Cardiac fibroblast (primary cell): ENCODE data around the gene STARD10.
A peak's percentile ranks its signal among the peaks of the same experiment; 100 is the strongest.
"Not testable (repeated sequence)": the region's sequence is repeated elsewhere in the genome, so short reads cannot be mapped to it uniquely, and the experiment has no call there.

ENCODE experiments used
- DNase-seq, 2 donors: peaks; one replicate each; pipeline versions ENCODE4 v3.0.0 to v3.0.0-alpha.2; 2010; ENCODE audit warnings: low read depth in 2 of 2
- H3K4me3 ChIP-seq, 2 donors: replicated peaks in 1 of 2; 1 replicate in 1 of 2; 2 replicates in 1 of 2; pipeline ENCODE4 v1.5.1; 2011; ENCODE audit warnings: low read depth in 2 of 2, low read length in 2 of 2, mild to moderate bottlenecking in 2 of 2, moderate library complexity in 1 of 2
- TF ChIP-seq, protein P1 (sequence below): IDR thresholded peaks from one replicate; pipeline ENCODE4 v1.5.1; 2011; ENCODE audit warnings: low read depth, mild to moderate bottlenecking, low read length, inconsistent platforms

The STARD10 gene

DNA sequence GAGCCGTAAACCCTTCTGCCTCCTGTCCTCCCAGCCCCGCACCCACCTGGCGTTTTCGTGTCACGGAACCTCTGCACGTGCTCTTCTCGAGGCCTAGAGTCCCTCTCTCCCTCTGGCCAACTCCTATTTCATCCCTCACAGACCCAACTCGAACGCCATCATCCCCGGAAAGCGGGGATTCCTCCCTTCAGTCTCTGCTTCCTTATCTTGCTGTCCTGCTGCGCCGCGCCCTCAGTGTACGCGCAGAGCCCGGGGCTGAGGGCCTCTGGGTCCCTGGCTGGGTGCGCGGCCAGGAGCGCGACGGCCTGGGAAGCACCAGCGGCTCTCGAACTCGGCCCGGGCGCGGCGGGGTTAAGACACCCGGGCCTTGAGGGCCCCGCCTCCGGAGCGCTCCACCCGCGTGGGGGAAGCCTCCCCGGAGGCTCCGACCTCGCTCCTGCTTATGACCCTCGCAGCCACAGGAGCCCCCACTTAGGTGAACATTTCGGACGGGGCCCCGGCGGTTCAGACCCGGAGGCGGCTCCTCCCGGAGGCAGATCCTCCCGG, 20.0 kb upstream of the STARD10 start:
- TF ChIP-seq, protein P1, sequence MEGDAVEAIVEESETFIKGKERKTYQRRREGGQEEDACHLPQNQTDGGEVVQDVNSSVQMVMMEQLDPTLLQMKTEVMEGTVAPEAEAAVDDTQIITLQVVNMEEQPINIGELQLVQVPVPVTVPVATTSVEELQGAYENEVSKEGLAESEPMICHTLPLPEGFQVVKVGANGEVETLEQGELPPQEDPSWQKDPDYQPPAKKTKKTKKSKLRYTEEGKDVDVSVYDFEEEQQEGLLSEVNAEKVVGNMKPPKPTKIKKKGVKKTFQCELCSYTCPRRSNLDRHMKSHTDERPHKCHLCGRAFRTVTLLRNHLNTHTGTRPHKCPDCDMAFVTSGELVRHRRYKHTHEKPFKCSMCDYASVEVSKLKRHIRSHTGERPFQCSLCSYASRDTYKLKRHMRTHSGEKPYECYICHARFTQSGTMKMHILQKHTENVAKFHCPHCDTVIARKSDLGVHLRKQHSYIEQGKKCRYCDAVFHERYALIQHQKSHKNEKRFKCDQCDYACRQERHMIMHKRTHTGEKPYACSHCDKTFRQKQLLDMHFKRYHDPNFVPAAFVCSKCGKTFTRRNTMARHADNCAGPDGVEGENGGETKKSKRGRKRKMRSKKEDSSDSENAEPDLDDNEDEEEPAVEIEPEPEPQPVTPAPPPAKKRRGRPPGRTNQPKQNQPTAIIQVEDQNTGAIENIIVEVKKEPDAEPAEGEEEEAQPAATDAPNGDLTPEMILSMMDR: no peak
- peak overlapping the region; percentile 48 to 65 for H3K4me3 ChIP-seq
- peak; percentile 83 to 87 for DNase-seq

GRCh38 chr11:72812967-72813739, 19.3 kb upstream of the STARD10 start:
- DNase-seq: peak; percentile 58 to 69
- peak overlapping the region; percentile 48 to 65 for H3K4me3 ChIP-seq
- TF ChIP-seq, protein P1: peak; percentile 75

- TF ChIP-seq, protein P1: no peak
- H3K4me3 ChIP-seq: peak overlapping the region in 1 of 2 donors; percentile 65
- no peak for DNase-seq
Measured at GRCh38 chr11:72812604-72812966, 18.7 kb upstream of the STARD10 start.

GRCh38 chr11:72811686-72812085, 17.8 kb upstream of the STARD10 start:
- not testable (repeated sequence) for H3K4me3 ChIP-seq, DNase-seq

DNA sequence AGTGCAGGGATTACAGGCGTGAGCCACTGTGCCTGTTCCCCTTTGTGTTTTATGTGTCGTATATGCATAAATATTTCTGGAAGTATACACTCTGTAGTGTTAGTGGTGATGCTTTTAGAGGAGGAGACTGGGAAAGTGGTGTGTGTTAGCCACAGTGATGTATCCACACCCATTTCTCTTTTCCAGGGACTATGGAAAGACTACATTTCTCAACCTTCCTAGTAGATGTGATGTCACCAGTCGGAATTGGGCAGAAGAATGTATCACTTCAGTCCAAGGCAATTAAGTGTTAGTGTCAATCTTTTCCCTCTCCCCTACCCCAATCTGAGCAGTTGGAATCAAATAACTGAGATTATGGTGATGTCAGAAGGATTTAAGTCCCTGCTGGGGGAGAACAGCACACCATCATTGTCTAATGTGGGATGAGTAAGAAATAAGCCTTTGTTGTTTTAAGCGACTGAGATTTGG, 14.5 kb upstream of the STARD10 start:
- TF ChIP-seq, protein P1: no peak
- no peak overlapping the region for H3K4me3 ChIP-seq
- DNase-seq: peak in 1 of 2 donors; percentile 32

- no peak for DNase-seq
- no peak overlapping the region for H3K4me3 ChIP-seq
- TF ChIP-seq, protein P1: no peak
Measured at GRCh38 chr11:72807792-72808191, 13.9 kb upstream of the STARD10 start.

DNA sequence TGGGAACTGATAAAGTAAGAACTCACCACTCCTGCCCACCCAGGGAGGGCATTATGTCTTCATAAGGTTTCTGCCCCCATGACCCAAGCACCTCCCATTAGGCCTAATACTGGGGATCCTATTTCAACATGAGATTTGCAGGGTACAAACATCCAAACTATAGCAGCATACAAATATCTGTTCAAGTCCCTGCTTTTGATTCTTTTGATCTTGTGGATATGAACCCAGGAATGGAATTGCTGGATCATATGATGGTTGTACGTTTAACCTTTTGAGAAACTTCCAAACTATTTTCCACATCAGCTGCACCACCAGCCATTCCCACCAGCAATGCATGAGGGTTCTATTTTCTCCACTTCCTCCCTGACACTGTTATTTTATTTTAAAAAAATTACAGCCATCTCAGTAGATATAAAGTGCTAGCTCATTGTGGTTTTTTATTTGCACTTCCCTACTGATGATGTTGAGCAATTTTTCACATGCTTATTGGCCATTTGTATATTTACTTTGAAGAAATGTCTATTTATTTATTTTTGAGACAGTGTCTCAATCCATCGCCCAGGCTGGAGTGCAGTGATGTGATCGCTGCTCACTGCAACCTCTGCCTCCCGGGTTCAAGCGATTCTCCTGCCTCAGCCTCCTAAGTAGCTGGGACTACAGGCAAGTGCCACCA, 13.3 kb upstream of the STARD10 start:
- TF ChIP-seq, protein P1: no peak
- DNase-seq: peak in 1 of 2 donors; percentile 40
- no peak overlapping the region for H3K4me3 ChIP-seq

GRCh38 chr11:72806378-72806777, 12.5 kb upstream of the STARD10 start:
- not testable (repeated sequence) for H3K4me3 ChIP-seq, DNase-seq
